CD4-positive, alpha-beta T cell treated with Interleukin-17A for 1 hour (primary cell): ENCODE results near the gene SLC27A4.

Source experiments
- DNase-seq: peaks from one replicate; pipeline ENCODE4 v3.0.0-alpha.2; 2020

Gene SLC27A4

GRCh38 chr9:128339761-128340690, at the start of gene SLC27A4:
TSS of gene SLC27A4 (plus strand) at chr9:128340527. CDS start at chr9:128343133, 2,606 bp downstream.
- DNase-seq = peak; percentile 84

DNA sequence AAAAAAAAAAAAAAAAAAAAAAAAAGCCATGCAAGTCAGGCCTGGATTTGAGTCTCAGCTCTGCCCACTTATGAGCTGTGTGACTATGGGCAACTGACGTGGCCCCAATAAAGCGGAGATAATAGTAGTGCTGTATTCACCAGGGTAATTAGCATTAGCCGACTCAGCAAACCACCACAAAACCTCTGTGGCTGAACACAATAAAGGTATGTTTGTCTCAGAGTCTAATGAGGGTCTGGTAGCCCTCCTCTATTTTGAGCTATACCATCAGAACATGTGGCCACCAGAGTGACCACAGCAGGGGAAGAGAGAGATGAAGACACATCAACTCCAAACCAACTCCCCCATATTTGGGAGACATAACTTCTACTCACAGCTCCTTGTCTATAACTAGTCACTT, 48.3 kb upstream of the SLC27A4 start:
- no peak for DNase-seq

DNA sequence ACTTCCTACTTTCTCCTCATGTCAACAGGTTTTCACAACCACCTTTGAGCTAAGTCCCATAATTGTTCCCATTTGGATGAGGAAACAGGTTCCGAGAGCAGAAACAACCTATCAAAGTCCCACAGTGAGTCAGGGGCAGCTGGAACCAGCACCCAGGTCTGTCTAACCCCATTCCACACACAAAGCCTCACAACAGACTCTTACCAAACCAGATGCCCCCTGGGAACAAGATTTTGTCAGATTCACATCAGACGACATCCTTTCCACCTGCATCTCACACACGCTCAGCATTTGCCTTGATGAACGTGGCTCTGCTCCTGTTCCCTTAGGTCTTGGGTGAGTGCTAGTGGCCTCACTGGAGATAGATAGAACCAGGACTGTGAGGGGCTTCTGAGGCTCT, 47.2 kb upstream of the SLC27A4 start:
- DNase-seq = no peak

DNA sequence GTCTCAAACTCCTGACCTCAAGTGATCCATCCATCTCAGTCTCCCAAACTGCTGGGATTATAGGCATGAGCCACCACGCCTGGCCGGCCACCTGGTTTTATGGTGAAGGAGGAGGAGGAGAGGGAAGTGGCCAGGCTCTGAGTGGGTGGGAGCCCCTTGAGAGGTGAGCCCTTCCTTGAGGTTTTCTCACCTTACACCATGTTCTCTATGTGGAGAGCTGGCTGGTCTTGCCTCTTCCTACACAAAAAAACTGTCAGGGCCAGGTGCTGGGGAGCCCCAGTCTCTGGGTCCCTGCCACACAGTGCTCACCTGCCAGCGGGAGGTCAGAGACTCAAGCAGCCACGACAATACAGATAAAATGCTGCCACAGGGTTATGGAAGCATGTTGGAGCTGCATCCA, 46.2 kb upstream of the SLC27A4 start:
- no peak for DNase-seq

- DNase-seq = no peak
Measured at GRCh38 chr9:128296340-128297220, 43.7 kb upstream of the SLC27A4 start.

GRCh38 chr9:128297221-128297773, 43.0 kb upstream of the SLC27A4 start:
- DNase-seq = no peak

DNA sequence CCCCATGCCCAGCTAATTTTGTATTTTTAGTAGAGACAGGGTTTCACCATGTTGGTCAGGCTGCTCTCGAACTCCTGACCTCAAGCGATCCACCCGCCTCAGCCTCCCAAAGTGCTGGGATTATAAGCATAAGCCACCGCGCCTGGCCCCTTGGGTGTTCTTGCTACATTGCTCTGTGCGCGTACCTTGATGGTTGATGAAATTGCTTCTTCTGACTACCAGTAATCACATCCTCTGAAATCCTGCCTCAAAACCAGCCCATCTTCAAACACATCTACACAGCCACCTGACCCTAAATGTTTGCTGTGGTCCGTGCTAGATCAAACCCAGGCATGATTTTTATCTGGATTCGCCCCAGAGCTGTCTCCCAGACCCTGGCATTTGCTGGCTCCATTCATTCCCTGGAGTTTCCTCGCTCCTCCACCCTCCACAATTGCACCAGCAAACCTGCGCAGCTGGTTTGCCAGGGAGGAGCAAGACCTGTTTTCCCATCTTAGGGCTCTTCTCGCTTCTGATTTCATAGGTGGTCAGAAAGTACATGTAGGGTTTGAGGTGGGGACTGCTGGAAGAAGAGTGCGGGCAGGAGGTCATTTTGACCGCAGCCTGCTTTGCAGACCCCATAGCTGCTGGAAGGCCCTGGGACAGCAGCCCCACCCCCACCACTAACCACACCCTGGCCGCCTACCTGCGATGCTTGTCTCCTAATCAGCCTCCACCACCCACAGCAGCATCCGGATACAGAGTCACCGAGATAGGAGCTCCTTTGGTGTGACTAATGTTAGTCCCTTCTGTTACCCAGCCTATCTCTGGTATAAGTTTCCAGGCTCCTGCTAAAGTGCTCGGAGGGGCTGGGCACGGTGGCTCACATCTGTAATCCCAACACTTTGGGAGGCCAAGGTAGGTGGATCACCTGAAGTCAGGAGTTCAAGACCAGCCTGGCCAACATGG, 41.5 kb upstream of the SLC27A4 start:
- no peak for DNase-seq

- DNase-seq = no peak
Measured at GRCh38 chr9:128304136-128304970, 36.0 kb upstream of the SLC27A4 start.

DNA sequence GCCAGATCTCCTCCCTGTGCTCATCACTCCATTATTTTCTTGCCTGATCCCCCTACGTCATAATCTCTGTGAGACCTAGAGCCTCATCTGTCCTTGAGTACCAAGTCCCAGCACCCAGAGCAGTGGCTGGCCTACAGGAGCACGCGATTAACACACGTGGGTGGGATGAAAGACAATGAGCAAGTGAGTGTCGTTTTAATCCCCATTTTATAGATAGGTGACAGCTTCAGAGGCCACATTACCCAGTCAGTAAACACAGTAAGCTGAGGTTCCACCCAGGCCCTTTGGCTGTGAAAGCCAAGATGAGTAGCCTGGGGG, 35.4 kb upstream of the SLC27A4 start:
- no peak for DNase-seq

DNA sequence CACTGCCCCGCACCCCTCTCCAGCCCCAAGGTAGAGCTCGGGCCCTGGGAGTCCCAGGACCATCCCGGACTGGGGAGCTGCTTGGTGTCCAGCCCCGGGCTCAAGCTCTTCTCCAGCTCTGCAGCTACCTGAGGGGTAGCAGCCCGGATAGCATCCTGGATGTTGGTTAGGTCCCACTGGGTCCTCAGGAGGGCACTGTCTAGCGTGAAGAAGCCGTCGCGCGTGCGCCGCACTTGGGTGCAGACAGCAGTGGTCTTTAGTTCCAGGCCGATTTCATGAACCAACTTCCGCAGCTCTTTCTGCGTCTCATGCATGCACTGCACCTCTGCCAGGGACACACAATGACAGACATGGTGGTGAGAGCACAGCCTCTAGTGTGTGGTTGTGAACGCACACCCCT, 30.8 kb upstream of the SLC27A4 start:
- DNase-seq = no peak

DNA sequence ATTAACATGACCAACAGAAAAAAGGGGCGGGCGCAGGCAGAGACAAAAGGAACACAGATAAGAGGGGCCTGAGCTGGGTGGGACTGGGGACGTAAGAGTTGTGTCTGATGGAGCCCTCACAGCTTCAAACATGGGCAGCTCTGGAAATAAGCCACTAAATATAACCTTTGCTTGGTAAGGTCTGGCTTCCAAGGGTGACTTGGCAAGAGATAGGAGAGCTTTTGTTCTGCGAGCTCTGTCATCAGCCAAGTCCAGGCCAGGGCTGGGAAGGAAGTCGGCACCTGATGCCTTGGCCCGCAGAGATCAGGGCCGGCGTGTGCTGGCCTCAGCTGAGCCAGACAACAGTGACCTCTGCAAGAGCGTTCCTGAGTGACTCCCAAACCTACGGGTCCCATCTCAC, 29.9 kb upstream of the SLC27A4 start:
- DNase-seq = no peak

GRCh38 chr9:128314697-128315096, 25.6 kb upstream of the SLC27A4 start:
- DNase-seq = no peak

GRCh38 chr9:128316421-128316820, 23.9 kb upstream of the SLC27A4 start:
- no peak for DNase-seq

- DNase-seq = no peak
Measured at GRCh38 chr9:128317629-128318028, 22.7 kb upstream of the SLC27A4 start.

- no peak for DNase-seq
Measured at GRCh38 chr9:128321343-128321742, 19.0 kb upstream of the SLC27A4 start.

DNA sequence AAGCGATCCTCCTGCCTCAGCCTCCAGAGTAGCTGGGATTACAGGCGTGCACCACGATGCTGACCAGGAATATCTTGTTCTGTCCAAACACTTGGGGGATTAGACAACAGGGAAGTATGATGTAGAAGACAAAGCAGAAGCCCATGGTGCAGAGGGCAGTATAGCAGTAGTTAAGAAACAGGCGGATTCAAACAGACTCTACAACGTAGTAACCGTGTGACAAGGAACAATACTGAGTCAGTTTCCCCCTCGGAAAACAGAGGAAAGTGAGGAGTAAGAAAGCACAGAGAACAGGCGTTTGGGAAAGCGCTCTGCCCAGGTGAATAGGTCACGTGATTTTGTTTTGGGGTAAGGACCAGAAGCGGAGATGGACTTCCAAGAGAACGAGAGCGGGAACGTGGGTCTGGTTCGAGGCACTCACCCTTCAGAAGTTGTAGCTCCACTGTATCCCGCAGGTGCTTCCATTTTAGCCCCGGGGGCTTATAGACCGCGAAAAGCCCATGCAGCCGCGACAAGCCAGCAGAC, 18.4 kb upstream of the SLC27A4 start:
- no peak for DNase-seq

- DNase-seq = peak; percentile 94
Measured at GRCh38 chr9:128322404-128323211, 17.7 kb upstream of the SLC27A4 start, which contains the start of the genes COQ4 and TRUB2. TSS of gene COQ4 (plus strand) at chr9:128322839. CDS start at chr9:128322859, 20 bp downstream. TSS of gene TRUB2 (minus strand) at chr9:128322447. CDS start at chr9:128322408, 39 bp downstream.

DNA sequence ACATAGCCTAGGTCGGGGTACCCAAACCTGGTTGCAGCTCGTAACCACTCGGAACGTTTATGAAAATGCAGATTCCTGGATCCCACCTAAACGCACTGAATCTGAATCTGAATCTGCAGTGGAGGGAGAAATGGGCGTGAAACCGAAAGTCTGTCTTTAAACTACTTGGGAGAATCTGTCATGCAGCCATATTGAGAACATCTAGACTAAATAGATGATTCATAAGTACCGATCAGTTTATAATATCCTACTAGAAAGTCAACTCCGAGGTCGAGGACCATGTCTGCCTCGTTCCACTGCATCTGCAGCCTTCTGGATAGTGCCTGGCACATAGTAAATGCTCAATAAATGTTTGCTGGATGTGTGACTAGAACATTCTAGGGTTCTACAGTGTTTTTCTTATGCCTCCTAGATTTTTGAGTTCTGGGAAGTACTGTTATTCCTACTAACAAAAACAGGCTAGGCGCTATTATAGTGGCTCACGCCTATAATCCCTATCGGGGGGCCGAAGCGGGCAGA, 17.1 kb upstream of the SLC27A4 start:
- DNase-seq = no peak

- DNase-seq = no peak
Measured at GRCh38 chr9:128323791-128324190, 16.5 kb upstream of the SLC27A4 start.

- no peak for DNase-seq
Measured at GRCh38 chr9:128324401-128324800, 15.9 kb upstream of the SLC27A4 start.
